Esophagus squamous epithelium (tissue), 4 donors: ENCODE results near the gene GPRIN2.

Experiments used
- POLR2A ChIP-seq, 4 donors: fragments of 450-650 bp; IDR thresholded peaks; one replicate each; pipeline ENCODE4 v1.6.1; 2017; ENCODE audit warnings: antibody characterized with exemption in 4 of 4, mild to moderate bottlenecking in 4 of 4, moderate library complexity in 3 of 4
- TF ChIP-seq, protein P1 (sequence below), 6 experiments: fragments of 450-650 bp in 4 of 6; fragments of 200-600 bp in 2 of 6; sonication (generic) in 2 of 6; IDR thresholded peaks; one replicate each; pipeline ENCODE4 v1.5.1; 2016 to 2019; ENCODE audit warnings: antibody characterized with exemption in 6 of 6, mild to moderate bottlenecking in 4 of 6, moderate library complexity in 4 of 6

DNA sequence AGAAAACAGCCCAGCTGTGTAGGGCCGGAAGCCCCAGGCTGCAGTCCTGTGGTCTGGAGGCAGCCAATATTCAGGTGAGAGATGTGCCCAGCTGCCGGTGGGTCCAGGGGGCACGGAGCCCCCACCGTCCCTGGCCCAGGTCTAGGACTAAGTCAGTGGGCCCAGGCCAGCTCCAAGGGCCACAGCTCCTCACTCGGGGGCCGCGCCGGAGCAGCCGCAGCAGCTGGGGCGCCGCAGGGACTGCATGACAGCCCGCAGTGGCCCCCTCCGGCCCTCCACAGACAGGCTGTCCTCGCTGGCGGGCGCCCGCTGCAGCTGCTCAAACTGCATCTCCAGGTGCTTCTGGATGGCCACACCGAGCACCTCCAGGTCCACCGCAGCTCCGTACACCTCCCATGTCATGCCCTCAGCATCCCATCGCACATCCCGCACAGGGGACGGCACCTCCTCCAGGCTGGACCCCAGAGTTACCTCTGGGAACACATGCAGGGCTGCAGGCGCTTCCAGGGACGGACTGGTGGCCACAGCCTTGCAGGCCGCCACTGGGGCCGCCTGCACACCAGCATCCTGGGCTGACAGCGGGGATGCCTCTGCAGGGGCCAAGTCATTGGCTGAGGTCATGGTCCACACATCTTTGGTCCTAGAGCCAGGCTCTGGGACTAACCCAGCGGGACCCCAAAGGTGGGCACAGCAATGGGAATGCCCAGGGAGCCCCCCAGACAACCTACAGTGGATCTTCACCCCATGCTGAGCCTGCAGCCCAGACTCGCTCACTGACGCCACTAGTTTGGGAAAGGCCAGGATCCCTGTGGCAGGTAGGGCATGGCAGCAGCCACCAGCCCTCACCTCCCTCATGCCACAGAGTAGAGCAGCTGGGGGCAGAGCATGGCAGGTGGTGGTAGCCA lies 7.0 kb downstream of the GPRIN2 start:
- no peak for TF ChIP-seq POLR2A (IDR thresholded peaks at IDR 0.05)
- TF ChIP-seq, protein P1, sequence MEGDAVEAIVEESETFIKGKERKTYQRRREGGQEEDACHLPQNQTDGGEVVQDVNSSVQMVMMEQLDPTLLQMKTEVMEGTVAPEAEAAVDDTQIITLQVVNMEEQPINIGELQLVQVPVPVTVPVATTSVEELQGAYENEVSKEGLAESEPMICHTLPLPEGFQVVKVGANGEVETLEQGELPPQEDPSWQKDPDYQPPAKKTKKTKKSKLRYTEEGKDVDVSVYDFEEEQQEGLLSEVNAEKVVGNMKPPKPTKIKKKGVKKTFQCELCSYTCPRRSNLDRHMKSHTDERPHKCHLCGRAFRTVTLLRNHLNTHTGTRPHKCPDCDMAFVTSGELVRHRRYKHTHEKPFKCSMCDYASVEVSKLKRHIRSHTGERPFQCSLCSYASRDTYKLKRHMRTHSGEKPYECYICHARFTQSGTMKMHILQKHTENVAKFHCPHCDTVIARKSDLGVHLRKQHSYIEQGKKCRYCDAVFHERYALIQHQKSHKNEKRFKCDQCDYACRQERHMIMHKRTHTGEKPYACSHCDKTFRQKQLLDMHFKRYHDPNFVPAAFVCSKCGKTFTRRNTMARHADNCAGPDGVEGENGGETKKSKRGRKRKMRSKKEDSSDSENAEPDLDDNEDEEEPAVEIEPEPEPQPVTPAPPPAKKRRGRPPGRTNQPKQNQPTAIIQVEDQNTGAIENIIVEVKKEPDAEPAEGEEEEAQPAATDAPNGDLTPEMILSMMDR (IDR thresholded peaks at IDR 0.05): no peak
